GM19238 (cell line): ENCODE measurements around the gene CTAGE9.
"Not testable (repeated sequence)": the region's sequence is repeated elsewhere in the genome, so short reads cannot be mapped to it uniquely, and the experiment has no call there.

Experiments
- DNase-seq: peaks from one replicate; pipeline ENCODE4 v3.0.0; 2011; ENCODE audit warnings: low spot score; ENCODE audit not compliant: insufficient read length

CTAGE9 gene

GRCh38 chr6:131710917-131711316 lies at the start of gene CTAGE9:
Gene CTAGE9 (minus strand): TSS chr6:131711017. CDS start chr6:131711017, 0 bp downstream.
- DNase-seq, result not testable (repeated sequence)

DNA sequence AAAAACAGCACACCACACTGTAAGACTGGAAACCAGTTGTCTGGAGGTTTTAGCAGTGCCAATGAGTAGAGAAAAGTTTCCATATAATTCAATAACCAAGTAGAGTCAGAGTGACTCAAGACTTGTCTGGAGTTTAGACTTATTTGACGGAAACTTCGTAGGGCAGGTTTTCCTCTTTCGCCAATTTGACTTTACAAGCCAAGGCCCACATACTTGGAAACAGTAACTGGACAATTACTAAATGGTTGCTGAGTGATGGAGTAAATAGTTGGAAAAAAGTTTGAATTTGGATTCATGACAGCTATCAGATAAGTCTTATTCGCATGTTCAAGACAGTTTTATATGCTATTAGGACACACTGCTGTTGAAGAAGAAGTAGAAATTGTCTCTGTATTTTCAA lies 48.1 kb upstream of the CTAGE9 start:
- no peak for DNase-seq

DNA sequence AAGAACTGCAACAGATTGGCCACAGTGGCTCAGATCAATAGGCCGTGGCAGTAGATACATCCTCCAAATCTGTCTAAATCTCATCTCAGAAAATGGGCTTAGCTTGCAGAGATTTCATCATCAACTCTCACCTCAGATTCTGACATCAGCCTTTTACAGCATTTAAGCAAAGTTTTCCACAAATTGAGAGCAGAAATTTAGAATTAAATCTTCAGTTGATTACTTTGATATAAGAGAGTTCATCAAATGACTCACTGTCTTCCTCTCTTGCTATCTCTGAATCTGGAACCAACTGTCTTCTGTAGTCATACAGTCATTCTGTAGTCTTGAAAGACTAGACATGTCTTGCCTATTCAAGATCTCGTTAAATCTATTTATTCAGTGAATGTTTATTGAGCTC lies 45.2 kb upstream of the CTAGE9 start:
- no peak for DNase-seq

DNA sequence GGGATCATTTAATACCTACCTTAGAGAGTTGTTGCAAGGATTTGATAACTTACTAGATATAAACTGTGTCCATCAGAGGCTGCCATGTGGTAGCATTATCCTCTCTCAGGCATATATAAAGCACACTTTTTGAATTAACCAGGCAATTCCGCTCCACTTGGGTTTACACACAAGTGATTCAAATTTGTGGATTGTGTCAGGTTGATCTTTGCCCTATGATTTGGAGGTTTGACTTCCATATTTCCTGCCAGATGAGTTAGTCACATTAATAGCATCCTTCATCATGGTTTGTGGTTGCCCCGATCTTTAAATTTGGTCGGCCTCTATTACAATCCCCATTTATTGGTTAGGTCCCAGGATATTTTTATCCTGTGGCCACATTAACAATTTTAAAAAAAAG lies 44.8 kb upstream of the CTAGE9 start:
- DNase-seq, result no peak

GRCh38 chr6:131754715-131755567 lies 44.1 kb upstream of the CTAGE9 start:
- DNase-seq, result no peak

GRCh38 chr6:131754088-131754487 lies 43.3 kb upstream of the CTAGE9 start:
- DNase-seq, result no peak

DNA sequence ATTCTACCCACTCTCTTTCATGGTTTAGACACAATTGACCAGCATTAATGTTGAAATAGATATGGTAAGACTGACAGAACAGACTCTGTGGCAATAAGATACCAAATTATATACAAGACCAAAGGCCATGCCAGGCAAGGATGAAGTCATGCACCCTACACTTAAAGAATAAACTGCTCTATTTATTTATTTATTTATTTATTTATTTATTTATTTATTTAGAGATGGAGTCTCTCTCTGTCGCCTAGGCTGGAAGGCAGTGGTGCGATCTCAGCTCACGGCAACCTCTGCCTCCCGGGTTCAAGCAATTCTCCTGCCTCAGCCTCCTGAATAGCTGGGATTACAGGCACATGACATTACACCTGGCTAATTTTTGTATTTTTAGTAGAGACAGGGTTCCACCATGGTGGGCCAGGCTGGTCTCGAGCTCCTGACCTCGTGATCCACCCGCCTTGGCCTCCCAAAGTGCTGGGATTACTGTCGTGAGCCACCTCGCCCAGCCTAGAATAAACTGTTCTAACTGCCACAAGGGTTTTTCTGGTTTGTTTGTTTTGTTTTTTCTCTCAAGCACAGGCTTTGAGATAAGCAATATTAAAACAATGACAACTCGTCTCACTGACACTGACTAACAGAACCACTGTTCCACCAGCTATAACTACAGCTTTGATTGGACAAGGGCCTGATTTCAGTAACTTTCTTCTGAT lies 40.3 kb upstream of the CTAGE9 start:
- DNase-seq, result not testable (repeated sequence)

DNA sequence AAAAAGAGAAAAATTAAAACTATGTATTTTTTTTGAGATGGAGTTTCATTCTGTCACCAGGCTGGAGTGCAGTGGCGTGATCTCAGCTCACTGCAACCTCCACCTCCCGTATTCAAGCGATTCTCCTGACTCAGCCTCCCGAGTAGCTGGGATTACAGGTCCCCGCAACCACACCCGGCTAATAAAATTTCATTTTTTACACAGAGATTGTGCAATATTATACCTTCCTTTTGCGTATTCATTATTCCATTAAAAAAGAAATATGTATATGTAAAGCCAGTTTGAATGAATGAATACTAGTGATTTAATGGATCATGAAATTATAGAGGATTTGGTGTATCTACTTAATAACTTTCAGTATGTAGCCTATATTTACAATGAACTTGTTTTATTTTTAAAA lies 38.2 kb upstream of the CTAGE9 start:
- DNase-seq, result no peak

- DNase-seq, result no peak
These were observed 37.1 kb upstream of the CTAGE9 start for GRCh38 chr6:131747821-131748353.

DNA sequence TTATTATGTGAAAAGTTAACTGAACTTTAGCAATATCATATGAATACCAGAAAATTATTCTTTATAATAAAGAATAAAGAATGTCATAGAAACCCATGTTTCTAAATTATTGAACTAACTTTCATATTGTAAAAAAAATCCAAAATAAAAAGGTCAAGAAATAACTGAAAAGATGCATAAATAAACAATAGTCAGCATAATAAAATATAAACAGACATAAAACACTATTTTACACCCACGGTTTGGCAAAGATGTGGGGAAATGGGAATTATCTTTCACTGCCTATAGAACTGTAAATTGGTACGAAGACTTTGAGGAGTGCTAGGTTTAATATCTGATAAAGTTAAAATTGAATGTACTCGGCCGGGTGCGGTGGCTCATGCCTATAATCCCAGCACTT lies 34.7 kb upstream of the CTAGE9 start:
- no peak for DNase-seq

- no peak for DNase-seq
These were observed 33.8 kb upstream of the CTAGE9 start for GRCh38 chr6:131744432-131745287.

DNA sequence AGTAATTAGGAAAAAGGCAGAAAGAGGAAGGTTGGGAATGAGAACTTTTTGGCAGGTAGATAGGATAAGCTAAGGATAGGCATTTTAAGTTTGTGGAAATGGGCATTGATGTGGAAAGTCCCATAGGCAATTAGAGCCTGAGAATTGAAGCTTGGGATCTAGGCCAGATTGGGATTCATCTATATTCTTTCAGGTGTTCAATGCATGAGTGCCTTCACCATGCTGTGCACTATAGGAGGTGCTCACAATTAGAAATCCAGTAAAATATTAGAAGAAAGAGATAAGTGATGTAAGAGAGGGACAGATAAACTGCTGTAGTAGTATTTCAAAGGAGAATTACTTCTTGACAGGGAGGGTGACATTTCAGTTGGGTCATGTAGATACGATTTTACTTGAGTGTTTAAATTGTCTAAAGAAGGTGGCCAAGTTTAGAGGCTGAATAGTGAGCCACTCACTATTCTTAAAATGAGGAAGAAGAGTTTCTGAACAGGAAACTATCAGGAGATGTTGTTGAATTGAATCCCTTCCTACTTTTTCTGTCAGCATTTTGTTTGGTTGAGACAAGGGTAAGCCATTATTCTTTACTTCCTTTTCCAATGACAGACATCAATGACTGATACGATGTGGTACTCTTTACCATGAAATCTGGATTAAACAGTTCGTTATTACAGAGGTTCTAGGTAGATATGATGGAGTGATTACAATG lies 31.0 kb upstream of the CTAGE9 start:
- no peak for DNase-seq

- DNase-seq, result no peak
These were observed 29.3 kb upstream of the CTAGE9 start for GRCh38 chr6:131740161-131740560.

- no peak for DNase-seq
These were observed 28.3 kb upstream of the CTAGE9 start for GRCh38 chr6:131739136-131739535.

DNA sequence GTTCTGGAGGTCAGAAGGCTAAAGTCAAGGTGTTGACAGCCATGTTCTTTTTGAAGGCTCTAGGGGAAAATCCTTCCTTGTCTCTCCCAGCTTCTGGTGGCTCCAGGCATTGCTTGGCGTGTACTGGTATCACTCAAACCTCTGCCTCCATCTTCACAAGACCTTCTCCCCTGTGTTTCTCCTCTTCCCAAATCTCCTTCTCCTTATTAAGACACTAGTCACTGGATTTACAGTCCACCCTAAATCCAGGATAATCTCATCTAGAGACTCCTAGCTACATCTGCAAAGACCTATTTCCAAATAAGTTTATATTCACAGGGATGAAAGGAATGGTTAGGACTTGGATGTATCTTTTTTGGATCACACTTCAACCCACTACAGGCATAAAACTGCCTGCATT lies 26.0 kb upstream of the CTAGE9 start:
- DNase-seq, result no peak

DNA sequence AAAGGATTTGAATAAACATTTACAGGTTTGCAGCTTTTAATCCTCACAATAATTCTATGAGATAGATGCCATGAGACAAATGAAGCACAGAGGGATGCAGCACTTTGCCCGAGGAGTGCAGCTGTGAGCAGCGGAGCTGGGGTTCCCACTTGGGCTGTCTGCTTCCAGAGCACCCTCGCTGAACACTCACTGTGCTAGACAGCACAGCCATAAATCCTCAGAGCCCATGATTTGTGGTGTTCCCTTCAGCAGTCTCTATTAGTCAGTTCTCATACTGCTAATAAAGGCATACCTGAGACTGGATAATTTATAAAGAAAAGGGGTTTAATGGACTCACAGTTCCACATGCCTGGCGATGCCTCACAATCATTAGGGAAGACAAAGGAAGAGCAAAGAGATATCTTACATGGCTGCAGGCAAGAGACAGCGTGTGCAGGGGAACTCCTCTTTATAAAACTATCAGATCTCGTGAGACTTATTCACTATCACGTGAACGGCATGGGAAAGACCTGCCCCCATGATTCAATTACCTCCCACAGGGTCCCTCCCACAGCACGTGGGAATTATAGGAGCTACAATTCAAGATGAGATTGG lies 25.3 kb upstream of the CTAGE9 start:
- no peak for DNase-seq

- DNase-seq, result no peak
These were observed 22.7 kb upstream of the CTAGE9 start for GRCh38 chr6:131733376-131734016.

DNA sequence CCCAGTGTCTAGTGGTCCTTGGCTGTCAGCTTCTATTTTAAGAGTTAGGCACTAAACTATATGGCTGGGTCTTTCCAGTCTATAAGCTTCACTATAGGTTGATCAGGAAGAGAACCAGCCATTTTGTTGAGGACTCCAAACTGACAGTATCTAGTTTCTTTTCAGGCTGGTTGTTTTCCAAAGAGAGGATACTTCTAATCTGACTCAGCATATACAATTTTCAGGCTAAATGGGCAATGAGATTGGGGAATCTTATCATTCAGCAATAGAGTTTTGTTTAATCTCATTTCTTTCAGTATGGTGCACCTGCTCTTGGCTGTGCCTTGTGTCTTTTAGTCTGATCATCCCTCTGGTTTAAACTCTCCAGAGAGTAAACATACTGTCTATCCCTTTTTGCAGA lies 20.4 kb upstream of the CTAGE9 start:
- DNase-seq, result no peak

DNA sequence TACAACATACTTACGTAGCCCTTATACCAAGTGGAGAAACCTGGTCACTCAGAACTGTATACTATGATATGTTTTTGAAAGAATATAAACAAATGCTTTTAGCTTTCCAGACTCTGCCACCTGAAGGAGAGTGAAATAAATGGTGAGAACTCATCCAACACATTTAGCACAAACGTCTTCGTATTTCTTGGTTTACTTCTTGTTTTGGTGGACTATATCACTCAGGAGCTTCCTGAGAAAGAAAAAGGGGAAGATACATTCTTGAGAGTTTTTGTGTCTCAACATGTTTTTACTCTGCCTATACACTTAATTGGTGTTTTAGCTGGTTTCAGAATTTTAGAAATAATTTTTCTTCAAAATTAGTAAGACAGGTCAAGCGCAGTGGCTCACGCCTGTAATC lies 19.4 kb upstream of the CTAGE9 start:
- no peak for DNase-seq

- no peak for DNase-seq
These were observed 18.7 kb upstream of the CTAGE9 start for GRCh38 chr6:131729550-131729949.
